WI38 (cell line): Measurements from ENCODE around the gene MRPS35.

Experiments
- H3K4me3 ChIP-seq: 2 replicates; pipeline ENCODE4 v1.5.1; 2011; ENCODE audit warnings: low read depth, mild to moderate bottlenecking, control low read depth, low read length
- TF ChIP-seq, protein P1 (sequence below): IDR thresholded peaks from 2 replicates; pipeline ENCODE4 v1.5.1; 2012; ENCODE audit warnings: low read depth, mild to moderate bottlenecking, control low read depth, low read length

Gene MRPS35

GRCh38 chr12:27797301-27798025 is 86.8 kb downstream of the MRPS35 start:
- H3K4me3 ChIP-seq = no peak overlapping the region
- TF ChIP-seq, protein P1, sequence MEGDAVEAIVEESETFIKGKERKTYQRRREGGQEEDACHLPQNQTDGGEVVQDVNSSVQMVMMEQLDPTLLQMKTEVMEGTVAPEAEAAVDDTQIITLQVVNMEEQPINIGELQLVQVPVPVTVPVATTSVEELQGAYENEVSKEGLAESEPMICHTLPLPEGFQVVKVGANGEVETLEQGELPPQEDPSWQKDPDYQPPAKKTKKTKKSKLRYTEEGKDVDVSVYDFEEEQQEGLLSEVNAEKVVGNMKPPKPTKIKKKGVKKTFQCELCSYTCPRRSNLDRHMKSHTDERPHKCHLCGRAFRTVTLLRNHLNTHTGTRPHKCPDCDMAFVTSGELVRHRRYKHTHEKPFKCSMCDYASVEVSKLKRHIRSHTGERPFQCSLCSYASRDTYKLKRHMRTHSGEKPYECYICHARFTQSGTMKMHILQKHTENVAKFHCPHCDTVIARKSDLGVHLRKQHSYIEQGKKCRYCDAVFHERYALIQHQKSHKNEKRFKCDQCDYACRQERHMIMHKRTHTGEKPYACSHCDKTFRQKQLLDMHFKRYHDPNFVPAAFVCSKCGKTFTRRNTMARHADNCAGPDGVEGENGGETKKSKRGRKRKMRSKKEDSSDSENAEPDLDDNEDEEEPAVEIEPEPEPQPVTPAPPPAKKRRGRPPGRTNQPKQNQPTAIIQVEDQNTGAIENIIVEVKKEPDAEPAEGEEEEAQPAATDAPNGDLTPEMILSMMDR = no peak

DNA sequence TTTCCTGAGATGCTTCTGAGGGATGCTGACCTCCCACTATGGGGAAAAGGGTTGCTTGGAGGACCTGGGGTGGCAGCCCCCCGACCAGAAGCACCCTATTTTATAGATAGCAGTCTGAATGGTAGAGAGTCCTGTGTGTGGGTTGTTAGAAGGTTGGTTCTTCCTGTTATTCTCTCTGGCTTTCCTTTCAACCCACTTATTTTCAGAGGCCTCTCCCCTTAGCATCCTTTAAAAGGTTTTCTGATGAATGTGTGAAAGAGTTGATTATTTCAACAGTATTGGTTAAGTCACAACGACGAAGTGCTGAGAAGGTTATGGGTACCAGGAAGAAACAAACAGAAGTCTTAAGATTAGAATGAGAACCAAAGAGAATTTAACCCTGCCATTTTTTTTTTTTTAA is 90.2 kb downstream of the MRPS35 start:
- TF ChIP-seq, protein P1 = no peak
- H3K4me3 ChIP-seq = no peak overlapping the region

DNA sequence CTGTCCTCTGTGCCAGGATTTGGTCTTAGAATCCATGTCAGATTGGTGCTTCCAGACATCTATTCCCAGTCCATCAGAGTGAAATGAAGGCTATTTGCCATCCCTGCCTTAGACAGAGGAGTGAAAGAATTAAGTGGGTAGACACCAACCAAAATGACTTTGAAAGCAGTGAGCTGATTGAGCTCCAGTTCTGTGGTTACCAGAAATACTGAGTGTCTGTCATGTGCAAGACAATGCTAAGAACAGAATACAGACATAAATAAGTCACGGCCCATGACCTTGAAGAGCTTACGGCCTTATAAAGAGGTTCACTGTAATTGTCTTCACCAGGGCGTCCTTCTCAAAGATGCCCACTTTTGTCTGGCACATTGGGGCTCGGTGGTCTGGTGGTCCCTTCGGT is 91.0 kb downstream of the MRPS35 start:
- TF ChIP-seq, protein P1 = no peak
- H3K4me3 ChIP-seq = no peak overlapping the region

DNA sequence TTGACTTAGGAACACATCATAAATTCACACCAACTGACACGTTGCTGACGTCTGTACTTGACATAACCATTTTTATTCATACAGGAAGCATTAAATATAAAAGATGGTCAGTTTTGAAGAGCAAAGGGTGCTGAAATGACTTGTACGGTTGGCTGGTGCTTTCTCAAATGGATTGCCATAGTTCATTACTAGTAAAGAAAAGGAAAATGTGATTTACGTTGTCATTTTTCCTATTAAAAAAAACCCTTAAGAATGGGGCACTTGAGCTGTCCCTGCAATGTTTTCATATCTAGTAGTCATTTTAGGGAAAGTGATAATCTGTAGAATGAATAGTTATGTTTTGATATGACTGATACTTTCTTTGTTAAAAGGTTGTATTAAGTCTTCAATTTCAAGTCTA is 91.9 kb downstream of the MRPS35 start:
- H3K4me3 ChIP-seq = no peak overlapping the region

DNA sequence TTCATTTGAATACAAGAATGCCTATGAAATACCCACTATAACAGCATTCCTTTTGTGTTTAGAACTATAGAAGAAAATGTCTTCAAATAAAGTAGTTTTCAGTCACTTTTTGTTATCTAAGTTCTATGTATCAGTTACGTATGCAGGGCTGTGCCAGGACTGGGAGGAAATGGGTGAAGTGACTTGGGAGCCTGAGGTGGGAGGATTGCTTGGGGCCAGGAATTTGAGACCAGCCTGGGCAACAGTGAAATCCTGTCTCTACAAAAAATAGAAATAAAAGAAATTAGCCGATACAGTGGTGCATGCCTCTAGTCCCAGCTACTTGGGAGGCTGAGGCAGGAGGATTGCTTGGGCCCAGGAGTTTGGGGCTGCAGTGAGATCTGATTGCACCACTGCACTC is 92.3 kb downstream of the MRPS35 start:
- TF ChIP-seq, protein P1 = no peak
- no peak overlapping the region for H3K4me3 ChIP-seq

More for the DNA sequence above, 91.9 kb downstream of the MRPS35 start:
- TF ChIP-seq, protein P1 = no peak

DNA sequence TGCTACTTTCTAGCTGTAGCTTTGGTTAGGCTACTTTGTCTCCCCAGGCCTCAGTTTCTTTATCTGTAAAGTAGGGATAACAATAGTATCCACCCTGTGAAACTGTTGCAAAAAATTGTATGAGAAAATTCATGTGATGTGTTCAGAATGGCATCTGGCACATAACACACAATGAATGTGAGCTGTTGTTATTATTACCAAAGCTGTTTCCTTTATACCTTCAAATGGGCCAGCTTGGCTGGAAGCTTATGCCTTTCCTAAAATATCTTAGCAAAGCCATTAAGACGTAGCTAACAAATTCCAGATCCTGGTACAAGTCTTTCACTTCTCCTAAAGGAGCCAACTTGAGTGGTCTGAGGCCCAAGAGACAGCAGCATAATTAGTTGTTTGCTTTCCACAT is 94.6 kb downstream of the MRPS35 start:
- no peak overlapping the region for H3K4me3 ChIP-seq
- TF ChIP-seq, protein P1 = no peak
